Mammary epithelial cell (primary cell): ENCODE measurements around the gene DTNBP1.

Experiments
- CTCF ChIP-seq, 2 donors: IDR thresholded peaks in 1 of 2; conservative IDR thresholded peaks in 1 of 2; 2 replicates each; pipeline ENCODE4 v1.5.1; 2011 to 2012; ENCODE audit warnings: inconsistent platforms in 2 of 2, low read length in 2 of 2, mild to moderate bottlenecking in 2 of 2, control low read depth in 1 of 2, low read depth in 1 of 2; ENCODE audit not compliant: insufficient read depth in 1 of 2; ENCODE audit errors: extremely low read depth in 1 of 2
- EZH2 ChIP-seq: IDR thresholded peaks from 2 replicates; pipeline ENCODE4 v1.6.1; 2012; ENCODE audit warnings: low read length, inconsistent platforms, borderline replicate concordance

DNA sequence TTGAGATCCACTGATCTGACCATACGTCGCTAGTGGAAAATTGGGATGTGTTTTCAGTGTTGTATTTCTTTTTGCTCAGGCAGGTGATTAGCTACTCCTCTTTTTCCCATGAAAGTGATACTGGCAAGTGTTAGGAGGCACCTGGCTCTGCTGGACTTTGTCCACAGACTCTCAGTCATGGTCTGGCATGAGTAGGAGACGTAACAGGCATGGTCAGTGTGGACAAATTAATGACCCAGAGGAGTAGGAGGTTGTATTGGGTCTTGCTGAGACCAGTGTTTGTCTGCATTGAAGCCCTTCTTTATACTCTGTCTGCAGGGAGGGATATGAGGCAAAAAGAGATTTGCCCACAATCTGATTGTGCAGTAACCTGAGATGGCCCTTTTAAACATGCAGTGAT lies 178.7 kb downstream of the DTNBP1 start:
- TF ChIP-seq CTCF (conservative IDR thresholded peaks at IDR 0.05 in 1 of 2, IDR thresholded peaks at IDR 0.05 in 1 of 2; ENCODE audit: extremely low read depth in 1 of 2, insufficient read depth in 1 of 2, low read depth in 1 of 2, low read length in 2 of 2) (no peak), EZH2 (no peak)
